Hypothalamus (tissue), 51 donors: ENCODE results near the gene RIOK3.
"Not testable (repeated sequence)": the region's sequence is repeated elsewhere in the genome, so short reads cannot be mapped to it uniquely, and the experiment has no call there.

ENCODE experiments used
- DNase-seq, 51 donors: peaks; one replicate each; lab custom pipeline; 2025; lab: John Stamatoyannopoulos, UW

The RIOK3 gene

DNA sequence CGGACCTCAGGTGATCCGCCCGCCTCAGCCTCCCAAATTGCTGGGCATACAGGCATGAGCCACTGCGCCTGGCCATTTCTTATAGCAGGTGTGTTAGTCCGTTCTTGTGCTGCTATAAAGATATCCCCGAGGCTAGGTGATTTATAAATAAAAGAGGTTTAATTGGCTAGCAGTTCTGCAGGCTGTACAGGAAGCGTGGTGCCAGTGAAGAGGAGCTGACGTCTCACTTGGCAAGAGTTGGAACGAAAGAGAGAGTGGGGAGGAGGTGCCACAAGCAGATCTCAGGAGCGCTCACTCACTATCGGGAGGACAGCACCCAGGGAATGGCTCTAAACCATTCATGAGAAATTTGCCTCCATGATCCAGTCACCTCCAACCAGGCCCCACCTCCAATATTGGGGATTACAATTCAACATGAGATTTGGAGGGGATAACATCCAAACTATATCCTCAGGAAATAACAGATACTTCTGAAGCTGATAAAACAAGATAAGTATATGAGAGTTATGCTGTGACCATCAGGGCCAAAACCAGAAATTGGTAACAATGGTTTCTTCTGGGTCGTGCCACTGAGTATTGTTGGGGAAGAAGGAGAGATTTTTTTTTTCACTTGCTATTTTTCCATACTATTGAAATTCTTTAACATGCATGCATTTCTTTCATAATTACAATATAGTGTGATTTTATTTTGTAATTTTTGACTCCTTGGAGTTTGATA lies 42.8 kb downstream of the RIOK3 start:
- no peak for DNase-seq

DNA sequence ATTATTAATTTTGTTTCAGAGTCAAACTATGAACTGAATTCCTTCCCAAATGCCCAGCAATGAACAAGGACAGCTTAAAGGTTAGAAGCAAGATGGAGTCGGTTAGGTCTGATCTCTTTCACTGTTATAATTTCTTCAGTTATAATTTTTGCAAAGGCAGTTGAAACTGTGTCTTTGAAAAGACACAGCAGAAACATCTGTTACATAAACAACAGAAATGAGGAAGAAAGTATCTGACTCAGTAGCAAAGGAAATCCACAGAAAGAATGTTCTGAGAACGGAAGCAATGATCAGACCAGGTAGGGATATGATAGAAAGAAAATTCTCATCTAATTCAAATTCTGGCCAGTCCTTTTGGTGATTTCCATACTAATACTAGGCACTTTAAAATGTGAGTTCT lies 45.0 kb downstream of the RIOK3 start:
- no peak for DNase-seq

DNA sequence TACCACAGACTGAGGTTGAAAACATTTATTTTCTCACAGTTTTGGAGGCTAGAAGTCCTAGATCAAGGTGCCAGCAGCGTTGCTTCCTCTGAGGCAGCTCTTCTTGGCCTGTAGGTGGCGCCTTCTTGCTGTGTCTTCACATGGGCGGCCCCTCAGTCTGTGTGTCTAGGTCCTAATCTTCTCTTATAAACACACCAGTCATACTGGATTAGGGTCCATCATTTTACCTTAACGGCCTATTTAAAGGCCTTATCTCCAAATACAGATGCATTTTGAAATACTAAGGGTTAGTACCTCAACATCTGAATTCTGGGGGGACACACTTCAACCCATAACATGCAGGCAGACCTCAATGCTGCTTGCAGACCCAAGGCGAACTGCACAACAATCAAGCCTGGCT lies 45.8 kb downstream of the RIOK3 start:
- DNase-seq: peak in 36 of 51 donors; percentile 2 to 78 (median 46)

DNA sequence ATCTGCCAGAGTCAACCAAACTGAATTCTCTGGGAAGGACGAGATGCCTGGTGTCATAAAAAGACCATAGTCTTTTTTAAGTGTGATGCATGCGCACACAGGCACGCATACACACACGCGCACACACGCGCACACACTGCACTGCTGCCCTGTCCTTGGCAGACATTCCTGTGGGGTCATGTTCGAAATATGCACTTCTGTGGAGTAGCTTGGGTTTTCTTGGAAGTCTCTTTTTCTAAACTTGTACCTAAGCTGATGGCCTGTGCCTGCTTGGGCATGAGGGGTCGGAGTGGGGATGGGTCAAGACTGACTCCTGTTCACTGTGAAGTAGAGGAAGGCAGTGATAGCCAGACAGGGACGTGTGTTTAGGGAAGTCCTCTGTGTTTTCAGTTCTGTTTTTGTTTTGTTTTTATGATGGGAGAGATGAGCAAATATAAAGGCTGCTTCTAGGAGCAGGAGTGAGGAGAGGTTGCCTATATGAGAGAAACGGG lies 46.2 kb downstream of the RIOK3 start:
- no peak for DNase-seq

DNA sequence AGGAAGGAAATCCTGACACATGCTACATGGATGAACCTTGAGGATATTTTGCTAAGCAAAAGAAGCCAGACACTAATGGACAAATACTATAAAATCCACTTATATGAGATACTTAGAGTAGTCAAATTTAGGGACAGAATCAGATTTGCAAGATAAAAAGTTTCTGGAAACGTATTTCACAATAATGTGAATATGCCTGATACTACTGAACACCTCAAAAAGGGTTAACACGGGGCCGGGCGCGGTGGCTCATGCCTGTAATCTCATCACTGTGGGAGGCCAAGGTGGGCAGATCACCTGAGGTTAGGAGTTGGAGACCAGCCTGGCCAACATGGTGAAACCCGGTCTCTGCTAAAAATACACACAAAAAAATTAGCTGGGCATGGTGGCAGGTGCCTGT lies 48.5 kb downstream of the RIOK3 start:
- no peak for DNase-seq

DNA sequence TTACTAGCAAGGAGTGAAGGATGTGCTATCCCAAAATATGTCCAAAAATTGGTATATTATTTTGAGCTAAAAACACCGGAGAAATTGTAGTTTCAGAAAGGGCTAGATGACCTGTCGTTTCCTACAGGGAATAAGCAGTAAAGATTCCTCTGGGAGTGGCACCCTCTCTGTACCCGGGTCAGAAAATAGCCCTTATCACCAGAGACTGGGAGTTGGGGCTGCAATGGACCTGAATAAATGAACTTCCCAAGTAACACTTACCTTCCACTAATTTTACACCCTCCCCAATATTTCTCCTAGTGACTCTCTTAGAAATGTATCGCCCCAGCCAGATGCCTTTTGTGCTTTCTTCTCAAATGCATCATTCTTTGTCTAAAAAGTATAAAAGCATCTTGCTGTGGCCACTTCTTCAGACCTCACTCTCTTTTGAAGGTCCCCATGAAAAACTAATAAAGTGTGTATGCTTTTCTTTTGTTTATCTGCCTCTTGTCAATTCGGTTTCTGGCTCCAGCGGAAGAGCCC lies 49.5 kb downstream of the RIOK3 start:
- DNase-seq: no peak

DNA sequence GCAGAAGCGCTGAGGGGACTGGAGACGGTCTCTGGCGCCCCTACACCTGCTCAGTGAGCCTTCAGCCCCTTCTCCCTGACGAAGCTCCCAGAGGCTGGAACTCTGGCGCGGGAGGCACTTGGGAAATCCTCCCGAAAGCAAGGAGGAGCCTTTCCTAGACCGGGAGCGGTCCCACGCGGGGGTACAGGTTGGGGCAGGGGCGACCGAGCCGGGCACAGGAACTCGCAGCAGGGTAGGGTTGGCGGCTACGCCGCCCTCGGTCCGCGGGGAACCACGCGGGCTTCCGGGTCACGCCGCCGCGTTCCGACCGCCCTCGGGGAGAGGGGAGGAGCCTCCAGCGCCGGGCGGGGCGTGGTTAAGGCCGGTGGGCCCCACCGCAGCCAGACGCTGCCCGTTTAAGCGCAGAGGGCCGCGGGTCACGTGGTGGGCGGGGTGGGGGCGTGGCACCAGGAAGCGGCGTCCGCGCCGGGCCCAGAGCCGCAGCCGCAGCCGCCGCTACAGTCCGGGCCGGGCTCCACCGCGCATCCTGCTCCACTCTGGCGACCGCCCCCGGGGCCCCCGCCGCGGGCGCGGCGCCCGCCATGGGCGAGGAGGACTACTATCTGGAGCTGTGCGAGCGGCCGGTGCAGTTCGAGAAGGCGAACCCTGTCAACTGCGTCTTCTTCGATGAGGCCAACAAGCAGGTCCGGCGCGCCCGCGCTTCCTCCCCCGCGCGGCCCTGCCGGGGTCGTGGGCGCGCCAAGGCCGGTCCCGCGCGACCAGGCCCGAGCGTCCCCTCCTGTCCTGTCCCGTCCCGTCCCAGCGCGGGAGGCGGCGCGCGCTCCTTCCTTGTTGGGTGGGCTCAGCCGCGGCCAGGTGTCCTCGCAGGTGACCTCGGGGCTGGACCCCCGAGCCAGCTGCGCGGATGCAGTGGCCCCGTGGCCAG lies 50.2 kb downstream of the RIOK3 start, which contains the start of gene RMC1:
TSS of gene RMC1 (plus strand) at position 474 of the 925 bp plus-strand sequence. CDS start at position 582, 108 bp downstream.
- DNase-seq: peak; percentile 56 to 99 (median 92)

DNA sequence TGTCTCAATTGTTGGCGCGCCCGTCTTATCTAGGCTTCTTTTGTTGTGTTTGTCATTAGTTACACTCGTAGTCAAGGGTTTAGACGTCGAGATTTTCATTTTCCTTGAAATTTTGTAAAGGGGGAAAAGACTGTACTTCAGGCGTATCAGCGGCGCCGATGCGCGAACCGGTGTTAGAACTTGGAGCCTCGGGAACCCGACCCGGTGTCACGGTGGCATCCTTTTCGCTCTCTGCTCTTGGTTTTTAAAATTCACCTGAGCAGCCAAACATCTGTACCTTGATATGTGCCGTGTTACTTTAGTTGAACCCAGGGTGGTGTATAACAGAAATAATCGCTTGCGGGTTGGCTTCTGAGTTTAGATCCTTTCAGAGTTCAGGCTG lies 50.9 kb downstream of the RIOK3 start:
- peak in 1 of 51 donors; percentile 12 for DNase-seq

DNA sequence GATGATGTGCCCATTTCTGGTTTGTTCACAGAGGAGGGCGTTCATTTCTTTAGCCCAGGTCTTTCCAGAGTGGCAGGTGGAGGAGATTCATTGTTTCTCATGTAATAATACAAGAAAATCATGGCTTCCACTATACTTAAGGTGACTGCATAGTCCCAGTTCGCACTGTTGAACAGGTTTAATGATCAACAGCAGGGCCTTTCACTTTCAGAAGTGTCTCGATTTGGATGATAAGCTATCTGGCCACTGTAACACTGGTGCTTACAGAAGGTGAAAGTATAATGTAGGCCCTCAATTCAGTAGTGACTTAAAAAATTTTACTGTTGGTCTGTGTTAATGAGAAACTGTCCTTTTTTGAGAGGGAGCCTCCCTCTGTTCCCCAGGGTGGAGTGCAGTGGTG lies 51.6 kb downstream of the RIOK3 start:
- no peak for DNase-seq

DNA sequence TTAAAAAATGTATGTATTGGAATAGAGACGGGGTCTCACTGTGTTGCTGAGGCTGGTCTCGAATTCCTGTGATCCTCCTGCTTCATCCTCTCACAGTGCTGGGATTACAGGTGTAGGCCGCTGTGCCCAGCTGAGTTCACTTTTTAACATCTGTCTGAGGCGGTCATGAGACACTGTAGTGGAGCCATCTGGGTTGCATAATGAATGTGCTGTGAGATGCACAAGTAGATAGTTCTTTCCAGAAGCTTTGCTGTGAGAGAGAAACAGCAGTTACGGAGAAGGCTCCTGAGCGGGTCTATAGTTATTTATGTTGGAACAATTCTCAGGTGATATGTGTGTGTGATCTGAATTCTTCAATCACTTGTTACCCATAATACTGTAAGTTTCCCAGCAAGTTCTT lies 53.3 kb downstream of the RIOK3 start:
- no peak for DNase-seq

DNA sequence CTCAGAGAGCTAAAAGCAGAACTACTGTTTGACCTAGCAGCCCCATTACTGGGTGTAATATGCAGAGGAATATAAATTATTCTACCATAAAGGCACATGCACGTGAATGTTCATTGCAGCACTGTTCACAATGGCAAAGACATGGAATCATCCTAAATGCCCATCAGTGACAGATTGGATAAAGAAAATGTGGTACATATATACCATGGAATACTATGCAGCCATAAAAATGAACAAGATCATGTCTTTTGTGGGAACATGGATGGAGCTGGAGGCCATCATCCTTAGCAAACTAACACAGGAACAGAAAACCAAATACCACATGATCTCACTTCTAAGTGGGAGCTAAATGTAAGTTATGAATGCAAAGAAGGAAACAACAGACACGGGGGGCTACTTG lies 57.8 kb downstream of the RIOK3 start:
- DNase-seq: not testable (repeated sequence)

DNA sequence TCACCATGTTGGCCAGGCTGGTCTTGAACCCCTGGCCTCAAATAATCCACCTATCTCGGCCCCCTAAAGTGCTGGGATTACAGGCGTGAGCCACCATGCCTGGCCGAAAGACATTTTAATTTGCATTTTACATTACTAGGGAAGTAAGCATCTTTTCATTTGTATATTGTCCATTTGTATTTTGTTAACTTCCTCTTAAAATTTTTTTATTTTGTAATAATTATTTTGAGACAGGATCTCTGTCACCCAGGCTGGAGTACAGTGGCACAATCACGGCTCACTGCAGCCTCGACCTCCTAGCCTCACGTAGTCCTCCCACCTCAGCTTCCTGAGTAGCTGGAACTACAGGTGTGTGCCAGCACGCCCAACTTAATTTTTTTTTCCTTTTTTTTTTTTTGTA lies 59.1 kb downstream of the RIOK3 start:
- DNase-seq: not testable (repeated sequence)

DNA sequence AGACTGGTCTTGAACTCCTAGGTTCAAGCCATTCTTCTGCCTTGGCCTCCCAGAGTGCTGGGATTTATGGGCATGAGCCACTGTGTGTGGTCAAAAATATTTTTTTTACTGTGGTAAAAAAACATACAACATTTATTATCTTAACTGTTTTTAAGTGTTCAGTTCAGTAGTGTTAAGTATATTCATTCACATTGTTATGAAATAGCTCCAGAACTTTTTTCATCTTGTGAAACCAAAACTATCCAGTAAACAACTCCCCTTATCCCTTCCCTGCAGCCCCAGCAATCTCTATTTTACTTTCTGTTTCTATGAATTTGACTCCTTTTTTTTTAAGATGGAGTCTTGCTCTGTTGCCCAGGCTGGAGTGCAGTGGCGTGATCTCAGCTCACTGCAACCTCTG lies 59.6 kb downstream of the RIOK3 start:
- DNase-seq: no peak

DNA sequence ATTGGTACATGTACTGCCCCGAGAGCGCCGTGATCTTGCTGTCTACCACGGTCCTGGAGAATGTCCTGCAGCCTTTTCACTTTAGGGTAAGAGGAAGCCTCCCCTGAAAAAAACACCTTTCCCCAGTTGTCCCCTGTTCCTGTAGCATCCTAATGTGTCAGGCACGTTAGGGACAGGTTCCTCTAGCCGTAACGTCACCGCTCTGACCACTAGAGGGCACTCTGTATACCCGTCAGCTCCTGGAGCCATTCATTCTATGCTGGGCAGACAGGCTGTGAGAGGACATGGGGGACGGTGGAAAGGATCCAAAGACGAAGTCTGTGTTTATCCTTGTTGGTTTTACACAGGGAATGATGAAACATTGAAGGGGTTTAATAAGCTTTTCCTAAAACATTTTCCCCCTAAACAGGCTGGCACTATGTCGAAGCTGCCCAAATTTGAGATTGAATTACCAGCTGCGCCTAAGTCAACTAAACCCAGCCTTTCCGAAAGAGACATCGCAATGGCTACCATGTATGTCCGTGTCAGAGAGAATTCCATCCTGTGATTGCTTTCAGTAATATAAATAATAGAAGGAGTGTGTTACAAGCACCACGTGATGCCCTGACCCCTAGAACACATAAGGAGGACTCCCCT lies 62.9 kb downstream of the RIOK3 start:
- peak in 48 of 51 donors; percentile 5 to 86 (median 53) for DNase-seq

DNA sequence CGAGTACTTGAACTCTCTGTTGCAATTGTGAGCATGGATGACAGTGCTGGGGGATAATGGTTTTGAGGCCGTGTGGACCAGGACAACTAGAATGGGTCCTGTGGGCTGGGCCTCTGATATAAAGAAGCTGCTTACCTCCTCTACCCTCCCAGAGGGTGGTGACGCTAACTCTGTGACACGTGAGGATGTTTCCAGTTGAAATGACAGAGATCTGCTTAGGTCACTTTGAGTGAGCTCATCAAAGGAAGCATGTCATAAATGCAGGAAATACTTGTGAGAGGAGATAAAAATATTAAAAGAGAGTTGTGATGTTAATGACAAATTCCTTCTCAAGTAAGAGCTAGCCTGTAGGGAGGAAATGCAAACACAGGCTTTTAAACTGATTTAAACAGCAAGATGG lies 66.6 kb downstream of the RIOK3 start:
- DNase-seq: no peak

DNA sequence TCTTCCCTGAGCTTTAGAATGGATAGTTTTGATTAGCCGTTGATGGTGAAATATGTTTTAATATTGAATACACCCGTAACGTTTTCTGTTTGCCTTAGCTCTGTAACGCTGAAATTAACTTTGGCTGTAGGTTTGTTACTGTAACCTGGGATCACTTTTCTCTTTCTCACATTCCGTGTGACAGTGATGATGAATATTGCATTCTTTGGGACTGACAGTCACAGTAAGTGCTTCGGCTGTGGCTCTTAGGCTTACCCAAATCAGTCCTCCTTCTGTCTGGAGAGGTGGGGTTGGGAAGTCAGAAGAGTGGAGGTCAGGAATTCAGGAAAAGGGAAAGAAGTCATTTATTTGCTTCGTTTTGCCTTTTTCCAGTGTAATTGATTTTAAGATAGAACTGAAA lies 68.2 kb downstream of the RIOK3 start:
- no peak for DNase-seq

DNA sequence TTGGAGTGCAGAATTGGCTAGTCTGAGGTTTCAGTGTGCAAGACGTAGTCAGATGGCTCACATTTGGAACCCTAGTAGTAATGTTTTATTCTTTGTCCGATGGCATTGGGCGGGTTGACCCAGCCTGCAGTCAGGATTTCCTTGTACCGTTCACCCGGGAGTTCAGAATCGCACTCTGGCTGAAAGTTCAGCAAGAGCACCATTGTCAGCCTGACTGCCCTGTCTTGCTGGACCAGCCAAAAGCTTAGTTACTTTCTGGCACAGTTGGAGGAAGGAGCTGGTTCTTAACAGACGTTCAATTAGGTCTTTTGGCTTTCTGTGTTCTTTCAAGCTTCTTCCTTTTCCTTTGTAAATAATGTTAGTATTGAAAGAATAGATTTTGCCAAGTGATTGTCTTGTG lies 68.8 kb downstream of the RIOK3 start:
- DNase-seq: peak in 5 of 51 donors; percentile 17 to 25 (median 22)

DNA sequence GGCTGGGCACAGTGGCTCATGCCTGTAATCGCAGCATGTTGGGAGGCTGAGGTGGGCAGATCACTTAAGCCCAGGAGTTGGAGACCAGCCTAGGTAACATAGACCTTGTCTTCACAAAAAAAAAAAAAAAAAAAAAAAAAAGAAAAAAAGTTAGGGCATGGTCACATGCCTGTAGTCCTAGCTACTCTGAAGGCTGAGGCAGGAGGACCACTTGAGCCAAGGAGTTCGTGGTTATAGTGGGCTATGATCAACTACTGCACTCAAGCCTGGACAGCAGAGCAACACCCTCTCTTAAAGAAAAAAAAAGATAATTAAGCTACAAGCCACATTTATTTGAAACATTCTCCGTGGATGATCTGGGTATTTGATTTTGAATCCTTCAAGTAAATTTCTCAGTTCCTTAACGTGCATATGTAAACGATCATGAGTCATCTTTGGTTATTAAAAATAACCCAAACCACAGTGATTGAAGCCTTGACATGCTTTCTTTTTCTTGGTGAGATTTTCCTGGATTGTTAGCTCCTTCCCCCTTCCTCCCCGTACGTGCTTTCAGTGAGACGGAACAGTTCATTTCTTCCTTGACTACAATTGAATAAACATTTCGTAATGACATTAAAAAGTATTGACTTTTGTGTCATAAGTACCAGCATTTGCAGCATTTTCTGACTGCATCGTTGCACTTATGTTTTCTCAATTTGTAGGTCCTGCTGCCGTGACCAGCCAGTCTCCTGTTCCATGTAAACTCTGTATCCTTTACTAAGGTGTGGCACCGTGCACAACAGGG lies 70.5 kb downstream of the RIOK3 start:
- DNase-seq: no peak

DNA sequence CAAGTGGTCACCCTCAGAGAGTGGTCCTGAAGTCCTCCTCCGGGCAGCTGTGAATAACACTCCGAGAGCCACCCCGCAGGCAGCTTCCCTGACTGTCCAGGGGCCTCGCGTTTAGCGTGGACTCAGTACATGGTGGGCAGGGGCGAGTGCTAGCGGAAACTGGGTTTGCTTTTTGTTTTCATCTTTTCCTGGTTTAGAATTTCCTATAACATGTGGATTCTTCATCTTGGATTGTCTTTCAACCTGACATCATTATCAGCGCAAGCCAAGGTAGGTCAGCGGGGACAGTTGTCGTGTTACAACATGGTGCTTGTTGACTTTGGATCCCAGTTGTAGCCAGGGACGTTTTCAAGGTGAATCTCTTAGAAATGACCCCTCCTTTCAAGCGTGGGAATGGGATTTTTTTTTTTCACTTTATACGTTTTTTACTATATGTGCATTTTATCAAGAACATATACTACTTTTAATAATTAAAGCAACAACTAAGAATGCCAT lies 71.2 kb downstream of the RIOK3 start:
- DNase-seq: no peak

DNA sequence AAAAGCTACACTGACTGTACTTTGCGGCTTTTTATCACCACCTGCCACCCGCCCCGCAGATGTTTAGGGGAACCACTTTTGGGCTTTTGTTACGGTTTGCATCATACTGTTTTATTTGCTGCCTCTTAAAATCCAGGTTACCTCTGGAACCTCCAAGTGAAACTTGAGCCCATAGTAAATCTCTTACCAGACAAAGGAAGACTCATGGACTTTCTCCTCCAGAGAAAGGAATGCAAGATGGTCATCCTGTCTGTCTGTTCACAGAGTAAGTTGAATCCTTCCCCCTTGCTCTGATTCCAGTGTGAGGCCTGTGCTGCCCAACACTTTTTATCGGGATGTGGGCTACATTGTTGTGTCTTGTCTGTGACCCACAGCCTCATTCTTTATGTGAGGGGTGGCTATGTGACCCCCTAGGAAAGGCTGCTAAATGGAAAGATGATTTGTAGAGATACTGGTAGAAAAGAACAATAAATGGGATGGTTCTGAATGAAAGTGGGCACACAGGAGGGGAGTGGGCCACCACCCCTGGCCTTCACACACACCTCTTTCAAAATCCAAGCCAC lies 73.5 kb downstream of the RIOK3 start:
- DNase-seq: no peak
